Inferior parietal cortex (tissue), 1 donor: ENCODE measurements around the gene PGF.
"Not testable (repeated sequence)": the region's sequence is repeated elsewhere in the genome, so short reads cannot be mapped to it uniquely, and the experiment has no call there.

Experiments used
- DNase-seq: peaks from one replicate; pipeline ENCODE4 v3.0.0-alpha.2; 2016; ENCODE audit errors: extremely low spot score

The PGF gene

GRCh38 chr14:74955229-74956026 is at the start of gene PGF:
PGF (minus strand) TSS chr14:74955597; CDS start chr14:74955242, 355 bp downstream.
- no peak for DNase-seq

DNA sequence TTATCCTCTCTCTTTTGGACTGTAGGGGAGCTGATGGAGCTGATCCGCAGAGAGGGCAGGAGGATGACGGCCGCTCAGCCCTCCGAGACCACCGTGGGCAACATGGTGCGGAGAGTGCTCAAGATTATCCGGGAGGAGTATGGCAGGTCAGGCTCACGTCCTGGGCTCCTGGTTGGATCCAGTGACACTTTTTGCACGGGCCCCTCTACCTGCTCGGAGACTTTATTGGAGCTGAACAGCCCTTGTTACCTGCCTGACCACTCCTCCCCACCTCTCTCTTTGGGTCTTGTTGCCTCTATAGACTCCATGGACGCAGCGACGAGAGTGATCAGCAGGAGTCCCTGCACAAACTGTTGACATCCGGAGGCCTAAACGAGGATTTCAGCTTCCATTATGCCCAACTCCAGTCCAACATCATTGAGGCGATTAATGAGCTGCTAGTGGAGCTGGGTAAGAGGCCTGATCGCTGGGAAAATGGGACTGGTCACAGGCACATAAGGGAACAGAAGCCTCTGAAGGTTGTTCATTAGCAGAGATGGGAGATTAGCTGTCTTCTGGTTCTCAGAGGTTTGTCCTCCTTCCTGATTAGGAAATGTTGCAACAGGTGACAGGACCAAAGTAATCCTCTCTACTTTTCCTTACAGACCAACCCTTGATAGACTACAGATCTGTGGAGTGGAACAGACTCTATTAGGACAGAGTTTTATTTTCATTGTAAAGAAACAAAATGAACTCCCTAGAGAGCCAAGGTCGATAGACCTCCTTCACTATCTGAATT is 48.0 kb upstream of the PGF start:
- no peak for DNase-seq

GRCh38 chr14:75002392-75003249 is 47.2 kb upstream of the PGF start, which contains the start of gene EIF2B2:
EIF2B2 (plus strand) TSS chr14:75002921; CDS start chr14:75002991, 70 bp downstream.
- peak; percentile 94 for DNase-seq

- DNase-seq = no peak
Measured at GRCh38 chr14:75001899-75002298, 46.5 kb upstream of the PGF start.

- DNase-seq = no peak
Measured at GRCh38 chr14:75001261-75001660, 45.9 kb upstream of the PGF start.

- not testable (repeated sequence) for DNase-seq
Measured at GRCh38 chr14:74995781-74996180, 40.4 kb upstream of the PGF start.

- not testable (repeated sequence) for DNase-seq
Measured at GRCh38 chr14:74994182-74994581, 38.8 kb upstream of the PGF start.

DNA sequence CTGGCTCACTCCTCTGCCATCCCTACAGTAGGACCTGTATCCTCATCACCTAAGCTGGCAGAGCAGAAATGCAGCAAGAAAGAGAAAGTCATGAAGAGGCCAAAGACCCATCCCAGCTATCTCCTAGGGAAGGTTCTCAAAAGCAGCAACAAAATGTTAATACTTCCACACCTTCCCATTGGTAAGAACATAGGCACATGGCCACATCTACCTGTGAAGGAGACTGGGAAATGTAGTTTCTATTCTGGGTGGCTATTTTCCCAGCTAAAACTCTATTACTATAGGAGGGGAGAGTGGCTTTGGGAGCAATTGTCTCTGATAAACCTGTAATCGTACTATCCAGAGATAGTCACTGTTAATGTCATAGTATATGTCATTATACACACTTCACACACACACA is 33.6 kb upstream of the PGF start:
- no peak for DNase-seq

GRCh38 chr14:74988131-74988530 is 32.7 kb upstream of the PGF start:
- no peak for DNase-seq

GRCh38 chr14:74985806-74986205 is 30.4 kb upstream of the PGF start:
- DNase-seq = no peak

DNA sequence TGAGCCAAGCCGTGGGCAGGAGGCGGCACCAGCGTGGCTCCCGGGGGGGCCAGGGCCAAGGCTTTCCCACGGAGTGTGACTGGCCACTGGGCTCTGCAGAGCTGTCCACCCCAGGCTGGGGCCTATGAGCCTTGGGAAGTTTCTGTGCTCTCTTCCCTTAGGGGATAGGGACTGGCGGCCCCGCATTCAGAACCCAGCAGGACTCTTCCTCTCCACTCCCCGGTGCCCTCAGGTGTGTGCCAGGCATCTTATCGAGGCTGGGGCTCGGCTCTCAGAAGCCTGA is 29.6 kb upstream of the PGF start:
- no peak for DNase-seq

DNA sequence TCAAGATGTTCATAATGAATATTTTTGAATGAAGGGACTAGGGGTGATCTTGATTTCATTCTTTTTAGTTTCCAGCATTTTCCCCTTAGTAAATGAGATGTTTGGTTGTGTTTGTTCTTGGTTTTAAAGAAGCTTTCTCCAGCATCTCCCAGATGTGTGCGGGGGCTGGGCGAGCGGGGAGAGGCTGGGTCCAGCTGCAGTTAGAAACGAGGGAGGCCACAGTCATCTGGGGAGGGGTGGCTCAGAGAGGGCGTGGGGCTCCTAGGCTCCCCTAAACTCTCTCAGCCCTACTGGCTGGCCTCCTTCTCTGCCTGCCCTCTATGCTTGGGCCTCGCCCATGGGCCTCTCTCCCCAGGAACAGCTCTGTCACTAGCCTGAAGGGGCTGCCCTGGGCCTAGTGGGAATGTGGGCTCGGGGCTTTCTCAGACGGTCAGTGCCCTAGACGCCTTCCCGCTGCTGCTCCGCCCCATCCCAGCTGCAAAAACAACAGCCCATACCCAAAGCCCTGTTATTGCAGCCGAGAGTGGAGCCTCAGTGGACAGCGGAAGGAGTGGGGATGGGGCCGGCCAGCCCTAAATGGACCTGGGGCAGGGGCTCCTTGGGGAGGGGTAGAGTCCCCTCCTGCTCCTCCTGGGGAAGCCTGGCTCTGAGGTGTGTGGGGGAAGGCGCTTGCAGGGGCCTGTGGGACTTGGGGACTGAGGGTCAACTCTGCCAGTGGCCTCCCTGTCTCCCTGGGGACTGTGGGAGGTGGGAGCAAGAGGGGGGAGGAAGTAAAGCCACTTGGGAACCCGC is 29.0 kb upstream of the PGF start:
- no peak for DNase-seq

- DNase-seq = no peak
Measured at GRCh38 chr14:74983343-74983742, 27.9 kb upstream of the PGF start.

DNA sequence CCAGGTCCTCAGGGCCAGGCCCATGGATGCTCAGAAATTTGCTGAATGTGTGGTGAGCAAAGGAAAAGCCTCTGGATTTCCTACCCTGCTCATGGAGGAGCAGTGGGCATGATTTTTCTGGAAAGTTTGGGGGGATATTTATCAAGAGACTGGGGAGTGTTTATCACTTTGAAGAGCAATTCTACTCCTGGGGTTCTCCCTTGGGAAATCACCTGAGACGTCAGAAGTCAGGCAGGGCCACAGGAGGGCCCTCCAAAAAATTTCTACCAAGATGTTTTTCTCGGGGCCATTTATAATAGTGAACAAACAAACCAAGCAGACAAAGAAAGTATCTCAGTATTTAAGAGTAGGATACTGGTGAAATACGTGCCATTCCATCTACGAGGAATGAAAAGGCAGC is 27.3 kb upstream of the PGF start:
- DNase-seq = no peak

DNA sequence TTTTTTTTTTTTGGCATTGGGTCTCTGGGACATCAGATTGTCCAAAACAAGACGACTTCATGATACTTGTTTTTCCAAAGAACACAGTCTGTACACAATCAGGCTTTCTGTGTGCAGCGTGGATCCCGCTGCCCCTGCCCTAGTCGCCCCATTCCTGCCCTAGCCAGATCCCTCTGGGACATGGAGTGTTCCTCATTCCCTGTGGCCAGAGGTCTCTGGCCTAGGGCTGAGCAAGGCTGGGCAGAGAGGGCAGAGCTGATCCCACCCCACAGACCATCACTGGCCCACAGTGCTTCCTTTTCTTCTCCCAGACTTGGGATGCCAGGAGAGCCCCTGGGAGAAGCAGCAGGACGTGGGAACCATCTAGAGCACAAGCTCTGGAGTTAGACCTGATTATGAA is 26.4 kb upstream of the PGF start:
- DNase-seq = no peak

- DNase-seq = no peak
Measured at GRCh38 chr14:74981462-74981782, 26.0 kb upstream of the PGF start.

DNA sequence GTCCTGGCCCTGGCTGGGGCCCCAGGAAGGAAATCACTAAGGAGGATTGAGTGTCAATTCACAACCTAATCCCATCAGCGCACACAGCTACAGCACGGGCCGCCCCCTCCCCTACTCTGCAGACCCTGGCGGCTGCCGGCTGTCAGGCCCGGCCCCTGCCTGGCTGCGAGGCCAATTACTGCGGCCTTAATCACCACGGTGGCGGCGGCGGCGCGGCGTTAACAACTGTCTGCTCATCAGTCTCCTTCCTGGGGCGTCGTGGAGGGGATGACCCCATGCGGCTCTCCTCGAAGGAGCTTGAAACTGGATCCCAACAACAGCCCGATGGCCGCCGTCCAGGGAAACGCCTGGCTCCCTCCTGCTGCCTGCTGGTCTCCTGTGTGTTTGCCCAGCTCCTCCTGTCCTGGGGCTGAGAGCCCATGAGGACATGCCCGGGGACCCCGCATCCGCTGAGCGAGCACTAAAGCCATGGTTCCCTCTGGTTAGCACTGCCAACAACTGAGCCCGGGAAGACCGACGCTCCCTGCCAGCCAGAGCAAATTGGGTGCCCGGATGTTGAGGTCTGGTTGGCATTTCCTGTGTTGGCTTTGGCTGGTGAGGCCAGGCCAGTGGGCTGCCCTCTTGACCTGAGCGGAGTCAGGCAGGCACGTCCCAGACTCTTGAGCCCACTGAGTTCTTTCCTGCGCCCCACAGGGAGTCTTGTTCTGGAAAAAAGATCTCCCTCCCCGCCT is 25.5 kb upstream of the PGF start:
- DNase-seq = no peak

DNA sequence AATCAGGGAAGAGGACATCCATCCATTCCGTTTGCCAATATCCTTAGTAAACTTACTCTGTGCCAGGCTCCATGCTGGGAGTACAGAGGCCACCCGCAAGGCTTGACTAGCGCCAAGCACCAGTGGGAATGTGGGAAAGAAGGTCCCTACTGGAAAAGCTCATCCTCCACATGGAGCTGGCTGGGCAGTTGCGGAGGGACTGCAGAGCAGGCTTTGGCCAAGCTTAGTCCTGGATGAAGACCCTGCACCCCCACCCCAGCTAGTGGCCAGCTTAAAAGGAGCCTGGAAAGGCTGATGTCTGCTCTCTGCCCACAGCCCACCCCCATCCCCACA is 25.0 kb upstream of the PGF start:
- no peak for DNase-seq

GRCh38 chr14:74979442-74980397 is 24.3 kb upstream of the PGF start:
- no peak for DNase-seq

GRCh38 chr14:74979029-74979428 is 23.6 kb upstream of the PGF start:
- DNase-seq = no peak
